OCI-M2 (cell line): Measurements from ENCODE around the gene INPP5J.
"Not testable (repeated sequence)": the region's sequence is repeated elsewhere in the genome, so short reads cannot be mapped to it uniquely, and the experiment has no call there.

Source experiments
- DNase-seq: peaks from one replicate; lab custom pipeline; 2025; ENCODE audit not compliant: unreplicated experiment; lab: John Stamatoyannopoulos, UW

The INPP5J gene, protein sequence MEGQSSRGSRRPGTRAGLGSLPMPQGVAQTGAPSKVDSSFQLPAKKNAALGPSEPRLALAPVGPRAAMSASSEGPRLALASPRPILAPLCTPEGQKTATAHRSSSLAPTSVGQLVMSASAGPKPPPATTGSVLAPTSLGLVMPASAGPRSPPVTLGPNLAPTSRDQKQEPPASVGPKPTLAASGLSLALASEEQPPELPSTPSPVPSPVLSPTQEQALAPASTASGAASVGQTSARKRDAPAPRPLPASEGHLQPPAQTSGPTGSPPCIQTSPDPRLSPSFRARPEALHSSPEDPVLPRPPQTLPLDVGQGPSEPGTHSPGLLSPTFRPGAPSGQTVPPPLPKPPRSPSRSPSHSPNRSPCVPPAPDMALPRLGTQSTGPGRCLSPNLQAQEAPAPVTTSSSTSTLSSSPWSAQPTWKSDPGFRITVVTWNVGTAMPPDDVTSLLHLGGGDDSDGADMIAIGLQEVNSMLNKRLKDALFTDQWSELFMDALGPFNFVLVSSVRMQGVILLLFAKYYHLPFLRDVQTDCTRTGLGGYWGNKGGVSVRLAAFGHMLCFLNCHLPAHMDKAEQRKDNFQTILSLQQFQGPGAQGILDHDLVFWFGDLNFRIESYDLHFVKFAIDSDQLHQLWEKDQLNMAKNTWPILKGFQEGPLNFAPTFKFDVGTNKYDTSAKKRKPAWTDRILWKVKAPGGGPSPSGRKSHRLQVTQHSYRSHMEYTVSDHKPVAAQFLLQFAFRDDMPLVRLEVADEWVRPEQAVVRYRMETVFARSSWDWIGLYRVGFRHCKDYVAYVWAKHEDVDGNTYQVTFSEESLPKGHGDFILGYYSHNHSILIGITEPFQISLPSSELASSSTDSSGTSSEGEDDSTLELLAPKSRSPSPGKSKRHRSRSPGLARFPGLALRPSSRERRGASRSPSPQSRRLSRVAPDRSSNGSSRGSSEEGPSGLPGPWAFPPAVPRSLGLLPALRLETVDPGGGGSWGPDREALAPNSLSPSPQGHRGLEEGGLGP

DNA sequence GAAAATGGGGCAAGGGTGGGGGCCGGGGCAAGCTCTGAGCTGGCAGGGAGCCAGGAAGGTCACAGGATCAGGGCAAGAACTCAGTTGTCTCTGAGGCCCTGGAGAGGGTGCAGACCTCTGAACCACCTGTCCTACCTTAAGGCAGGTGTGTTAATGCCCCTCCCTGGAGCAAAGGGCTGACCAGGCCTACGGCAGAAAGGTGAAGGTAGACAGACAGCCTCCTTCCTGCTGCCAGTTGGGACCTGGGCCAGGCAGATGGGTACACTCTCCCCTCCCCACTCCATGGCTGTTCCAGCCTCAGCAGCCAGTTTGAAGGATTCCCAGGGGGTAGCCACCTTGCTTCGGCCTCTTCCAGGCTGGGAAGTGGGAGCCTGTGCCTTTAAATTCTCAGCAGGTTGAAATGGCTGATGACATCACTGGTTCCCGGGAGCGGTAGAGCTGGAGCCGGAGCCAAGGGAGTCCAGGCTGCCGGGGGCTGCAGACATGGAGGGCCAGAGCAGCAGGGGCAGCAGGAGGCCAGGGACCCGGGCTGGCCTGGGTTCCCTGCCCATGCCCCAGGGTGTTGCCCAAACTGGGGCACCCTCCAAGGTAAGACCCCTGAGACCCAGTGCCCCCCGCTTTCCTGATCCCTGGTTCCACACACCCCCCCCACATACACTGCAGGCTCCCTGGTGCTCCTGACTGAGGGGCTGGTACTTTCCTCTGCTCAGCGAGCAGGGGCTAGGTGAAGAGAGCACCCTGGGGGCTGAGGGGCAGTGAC is at the start of gene INPP5J:
Gene INPP5J, plus strand, starts transcription at position 435 of the 760 bp plus-strand sequence. Its CDS starts 49 bp downstream, at position 484.
- DNase-seq, result no peak

DNA sequence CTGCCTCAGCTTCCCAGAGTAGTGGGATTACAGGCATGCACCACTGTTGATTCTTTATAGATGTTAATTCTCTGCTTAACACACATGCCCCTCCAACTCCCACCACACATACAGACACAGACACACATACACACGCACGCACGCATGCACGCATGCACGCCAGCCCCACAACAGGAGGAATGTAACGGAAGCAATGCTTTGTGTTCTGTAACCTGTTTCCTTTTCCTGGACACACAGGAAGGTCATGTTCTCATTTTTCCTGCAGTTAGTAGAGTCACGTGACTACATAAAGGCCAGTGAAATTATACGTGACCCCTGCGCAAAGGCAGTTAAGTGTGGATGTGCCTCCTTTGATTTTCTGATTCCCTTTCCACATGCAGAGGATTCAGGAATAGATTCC is 49.6 kb upstream of the INPP5J start:
- not testable (repeated sequence) for DNase-seq

DNA sequence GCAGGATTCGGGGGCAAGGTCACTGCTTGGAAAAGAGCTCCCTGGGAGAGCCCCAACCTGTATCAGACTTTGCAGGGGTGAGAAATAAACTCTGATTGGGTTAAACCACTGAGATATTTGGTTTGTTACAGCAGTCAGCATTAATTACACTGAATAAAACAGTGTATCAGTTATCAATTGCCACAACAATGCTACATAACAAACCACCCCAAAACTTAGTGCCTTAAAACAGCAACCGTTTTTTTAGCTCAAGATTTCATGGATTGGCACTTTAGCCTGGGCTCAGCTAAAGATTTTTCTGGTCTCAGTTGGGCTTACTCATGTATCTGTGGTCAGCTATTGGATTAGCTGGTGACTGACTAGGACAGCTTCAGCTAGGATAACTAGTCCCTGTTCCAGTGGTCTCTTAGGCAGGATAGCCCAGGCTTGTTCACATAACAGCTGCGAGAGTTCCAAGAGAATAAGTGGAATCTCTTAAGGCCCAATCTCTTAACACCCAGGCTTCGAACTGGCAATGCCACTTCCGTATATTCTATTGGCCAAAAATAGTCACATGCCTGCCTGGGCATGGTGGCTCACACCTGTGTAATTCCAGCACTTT is 49.1 kb upstream of the INPP5J start:
- not testable (repeated sequence) for DNase-seq

DNA sequence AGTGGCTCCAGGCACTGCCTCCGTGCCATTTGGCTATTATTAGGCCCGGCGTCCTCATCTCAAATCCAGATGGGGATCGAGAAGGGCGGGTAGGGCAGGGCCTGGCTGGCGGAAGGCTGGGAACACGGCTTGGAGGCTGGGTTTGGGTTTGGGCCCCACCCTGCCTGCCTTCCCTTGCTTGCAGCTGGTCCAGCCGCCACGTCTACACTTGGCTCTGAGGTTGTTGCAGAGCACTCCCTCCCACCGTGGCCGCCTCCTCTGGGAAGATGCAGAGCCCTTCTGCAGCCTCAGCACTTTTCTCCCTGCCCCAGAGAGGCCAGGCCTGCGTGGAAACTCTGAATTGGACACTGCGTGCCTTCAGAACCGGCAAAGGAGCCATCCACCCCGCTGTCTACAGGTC is 46.8 kb upstream of the INPP5J start:
- no peak for DNase-seq

DNA sequence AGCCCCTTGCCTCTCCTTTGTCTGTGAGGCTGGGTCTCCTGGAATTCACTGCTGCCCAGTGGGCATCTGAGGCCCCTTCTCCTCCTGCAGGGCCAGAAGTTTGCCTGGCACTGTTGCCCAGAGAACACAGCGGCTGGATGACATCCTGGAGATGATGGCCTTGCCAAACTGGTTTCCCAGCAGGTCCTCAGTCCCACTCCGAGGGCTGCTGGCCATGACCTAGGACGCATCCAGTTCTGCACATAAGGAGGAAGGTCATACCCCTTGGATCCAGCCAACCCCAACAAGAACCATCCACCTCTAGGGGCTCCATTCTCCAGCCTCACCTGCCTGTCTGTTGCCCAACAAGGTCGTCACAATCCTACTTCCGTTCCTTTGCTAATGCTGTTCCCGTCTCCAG is 45.1 kb upstream of the INPP5J start:
- no peak for DNase-seq

DNA sequence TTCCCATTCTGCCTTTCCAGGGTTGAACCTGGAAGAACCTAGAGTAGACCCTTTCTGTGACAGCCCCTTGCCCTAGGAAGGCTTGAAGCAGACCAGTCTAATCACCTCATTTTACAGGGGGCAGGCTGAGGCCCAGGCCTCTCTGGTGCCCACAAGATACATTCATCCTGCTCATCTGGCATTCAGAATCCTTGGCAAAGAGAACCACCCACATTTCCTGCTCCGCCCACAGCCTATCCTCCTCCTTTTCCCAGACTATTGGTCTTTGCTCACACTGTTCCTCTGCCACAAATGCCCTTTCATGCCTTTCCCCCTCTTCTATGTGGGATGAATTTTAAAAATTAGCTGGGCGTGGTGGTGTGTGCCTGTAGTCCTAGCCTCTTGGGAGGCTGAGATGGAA is 44.4 kb upstream of the INPP5J start:
- DNase-seq, result not testable (repeated sequence)

DNA sequence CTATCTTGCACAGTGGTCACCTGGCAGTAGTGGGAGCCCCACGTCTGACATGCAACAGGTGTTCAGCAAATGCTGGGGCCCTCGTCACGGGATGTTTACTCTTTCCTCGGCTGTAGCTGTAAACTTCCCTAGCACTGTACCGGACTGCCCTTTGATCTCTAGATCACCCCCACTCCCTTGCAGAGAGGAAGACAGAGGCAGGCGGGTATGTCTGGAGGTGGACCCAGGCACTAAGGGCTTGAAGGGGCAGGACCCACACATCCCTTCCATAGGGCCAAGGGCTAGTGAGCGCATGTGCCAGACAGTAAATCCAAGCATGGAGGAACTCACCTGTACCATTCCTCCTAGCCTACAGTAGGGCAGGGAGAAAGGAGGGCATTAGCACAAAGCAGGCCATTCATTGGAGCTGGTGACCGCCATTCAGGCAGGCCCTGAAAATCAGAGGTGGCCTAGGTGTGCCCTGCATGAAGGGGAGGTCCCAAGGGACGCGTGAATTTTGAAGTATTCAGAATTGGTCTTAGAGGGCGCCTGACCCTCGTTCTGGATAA is 43.6 kb upstream of the INPP5J start:
- no peak for DNase-seq

DNA sequence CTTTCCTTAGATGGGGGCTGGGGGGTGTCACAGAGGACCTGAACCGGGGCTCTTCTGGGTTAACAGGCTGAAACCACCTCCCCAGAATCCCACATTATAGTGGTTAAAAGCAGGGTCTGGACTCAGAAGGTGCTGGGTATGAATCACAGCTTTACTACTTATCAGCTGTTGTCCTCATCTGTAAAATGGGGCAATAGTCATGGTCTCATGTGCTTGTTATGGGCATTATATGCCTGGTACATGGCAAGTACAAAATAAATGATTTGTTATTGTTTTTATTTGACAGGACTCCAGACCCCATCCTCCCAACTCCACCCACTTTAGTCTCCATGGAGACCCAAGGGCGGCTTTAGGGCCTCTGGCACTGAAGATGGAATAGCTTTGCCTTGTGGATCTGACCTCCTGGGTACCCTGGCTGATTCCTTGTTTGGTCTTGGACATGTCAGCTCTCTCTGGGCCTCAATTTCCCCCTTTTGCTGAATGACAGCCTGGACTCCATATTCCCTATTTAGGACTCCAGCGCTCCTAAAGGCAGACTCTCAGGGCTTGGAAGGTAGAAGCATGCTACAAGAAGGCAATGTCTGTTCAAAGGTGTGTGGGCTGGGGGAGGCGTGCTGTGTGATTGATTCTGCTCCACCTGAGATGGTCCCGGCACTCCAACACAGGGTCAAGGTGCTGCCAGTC is 42.5 kb upstream of the INPP5J start:
- no peak for DNase-seq

DNA sequence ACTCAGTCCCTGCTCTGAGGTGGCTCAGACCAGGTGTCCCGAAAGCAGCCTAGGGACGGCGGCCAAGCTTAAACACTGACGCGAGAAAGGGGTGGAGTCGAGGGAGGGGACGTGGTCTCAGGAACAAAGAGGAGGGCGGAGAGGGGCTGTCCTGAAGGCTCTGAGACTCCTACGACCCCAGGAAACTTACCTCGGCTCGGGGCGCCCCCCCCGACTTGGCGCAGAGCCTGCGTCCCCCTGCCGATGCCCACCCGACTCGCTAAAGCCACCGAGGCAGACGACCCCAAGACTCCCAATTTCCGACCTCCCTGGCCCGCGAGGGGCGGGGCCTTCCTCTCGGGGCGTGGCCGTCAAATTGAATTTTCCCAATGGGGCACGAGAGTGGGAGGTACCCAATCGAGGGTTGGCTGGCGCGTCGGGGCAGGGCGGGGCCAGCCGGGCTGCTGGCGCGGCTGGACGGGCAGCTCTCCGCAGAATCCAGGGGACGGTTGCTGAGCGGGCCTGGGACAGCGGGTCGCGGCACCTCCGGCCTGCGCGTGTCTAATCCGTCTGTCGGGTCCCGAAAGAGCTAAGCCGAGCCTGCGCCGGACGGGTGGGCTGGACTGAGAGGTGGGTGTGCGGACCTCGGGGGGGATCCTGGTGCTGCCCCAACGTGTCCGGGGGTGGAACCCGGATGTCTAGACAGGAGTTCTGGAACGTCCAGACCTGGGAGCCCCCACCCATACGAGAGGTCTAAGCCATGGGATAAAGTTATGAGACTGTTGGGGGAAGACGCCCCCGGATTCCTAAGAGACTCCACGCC is 41.7 kb upstream of the INPP5J start, which contains the start of gene SMTN:
Gene SMTN, plus strand, starts transcription at position 471 of the 802 bp plus-strand sequence. CDS start 1,941 bp downstream, outside the sequence.
- peak; percentile 45 for DNase-seq

DNA sequence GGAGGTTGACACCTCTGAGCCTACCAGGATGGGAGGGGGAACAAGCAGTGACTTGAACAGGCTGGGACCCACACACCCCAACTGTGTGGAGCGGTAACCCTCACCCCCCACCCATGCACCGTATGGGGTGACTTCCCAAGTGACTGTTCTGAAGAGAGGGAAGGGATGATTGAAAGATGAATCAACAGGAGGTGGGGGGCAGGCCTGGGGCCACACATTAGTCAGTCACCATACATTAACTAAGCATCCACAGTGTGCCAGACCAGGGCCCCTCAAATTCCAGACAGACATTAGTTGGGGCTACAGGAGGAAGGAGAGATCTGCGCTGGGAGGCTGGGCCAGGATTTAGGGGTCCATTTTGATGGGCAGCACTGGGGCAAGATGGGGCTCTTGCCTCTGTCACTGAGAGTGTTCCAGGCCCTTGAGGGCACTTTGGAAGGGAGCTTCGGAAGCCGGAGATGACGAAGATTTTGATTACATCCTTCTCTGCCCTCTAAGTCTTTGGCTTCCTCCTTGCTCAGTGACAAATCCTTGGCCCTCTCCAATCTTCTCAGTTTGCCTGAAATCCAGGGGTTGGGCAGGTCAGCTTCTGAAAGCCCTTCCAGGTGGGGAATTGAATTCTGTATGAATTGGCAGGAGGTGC is 40.7 kb upstream of the INPP5J start:
- DNase-seq, result no peak

DNA sequence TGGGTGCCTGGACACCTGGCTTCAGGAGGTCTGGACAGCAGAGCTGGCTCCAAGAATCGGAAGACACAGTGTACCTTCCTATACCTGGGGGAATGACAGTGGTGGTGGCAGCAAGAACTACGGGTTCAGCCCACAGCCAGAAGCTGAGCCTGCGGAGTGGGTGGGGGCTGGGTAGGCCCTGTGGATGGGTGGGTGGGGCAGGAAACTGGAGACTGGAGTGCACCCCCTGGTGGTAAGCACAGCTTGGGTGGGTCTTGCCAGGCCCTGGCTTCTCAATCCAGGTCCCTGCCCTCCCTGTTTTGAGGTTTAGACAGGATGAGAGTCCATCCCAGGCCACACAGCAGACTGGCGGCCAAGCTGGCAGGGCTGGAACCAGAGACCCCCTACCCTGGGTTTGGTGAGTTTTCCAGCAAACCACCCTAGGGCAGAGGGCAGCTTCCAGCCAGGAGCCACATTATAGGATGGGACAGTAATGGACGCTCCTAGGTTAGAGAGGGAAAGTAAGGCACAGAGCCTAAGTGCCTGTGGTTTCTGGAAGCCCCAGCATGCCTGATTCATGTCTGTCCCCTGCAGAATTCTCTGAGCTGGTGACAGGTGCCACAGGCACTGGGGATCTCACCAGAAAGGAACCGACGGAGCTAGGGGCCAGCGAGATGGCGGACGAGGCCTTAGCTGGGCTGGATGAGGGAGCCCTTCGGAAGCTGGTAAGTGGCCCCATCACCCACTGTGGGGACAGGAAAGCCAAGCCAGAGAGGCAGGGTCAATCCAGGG is 40.0 kb upstream of the INPP5J start:
- DNase-seq, result no peak

DNA sequence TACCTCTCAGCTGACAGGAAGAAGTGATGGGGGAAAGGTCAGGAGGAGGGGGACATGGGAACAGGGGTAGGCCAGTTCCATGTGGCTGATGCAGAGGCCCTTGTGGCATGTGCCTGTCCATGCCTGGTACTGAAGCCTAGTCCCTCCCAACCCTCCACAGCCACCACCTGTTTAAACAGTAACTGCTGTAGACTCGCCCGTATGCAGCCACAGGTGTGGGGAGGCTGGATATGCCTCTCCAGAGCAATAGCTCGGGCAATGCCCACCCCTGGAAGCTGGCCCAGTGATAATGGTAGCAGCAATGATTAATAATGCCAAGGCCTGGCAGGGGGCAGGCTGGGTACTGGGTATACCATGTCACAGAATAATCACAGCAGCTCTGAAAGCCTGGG is 39.4 kb upstream of the INPP5J start:
- no peak for DNase-seq

DNA sequence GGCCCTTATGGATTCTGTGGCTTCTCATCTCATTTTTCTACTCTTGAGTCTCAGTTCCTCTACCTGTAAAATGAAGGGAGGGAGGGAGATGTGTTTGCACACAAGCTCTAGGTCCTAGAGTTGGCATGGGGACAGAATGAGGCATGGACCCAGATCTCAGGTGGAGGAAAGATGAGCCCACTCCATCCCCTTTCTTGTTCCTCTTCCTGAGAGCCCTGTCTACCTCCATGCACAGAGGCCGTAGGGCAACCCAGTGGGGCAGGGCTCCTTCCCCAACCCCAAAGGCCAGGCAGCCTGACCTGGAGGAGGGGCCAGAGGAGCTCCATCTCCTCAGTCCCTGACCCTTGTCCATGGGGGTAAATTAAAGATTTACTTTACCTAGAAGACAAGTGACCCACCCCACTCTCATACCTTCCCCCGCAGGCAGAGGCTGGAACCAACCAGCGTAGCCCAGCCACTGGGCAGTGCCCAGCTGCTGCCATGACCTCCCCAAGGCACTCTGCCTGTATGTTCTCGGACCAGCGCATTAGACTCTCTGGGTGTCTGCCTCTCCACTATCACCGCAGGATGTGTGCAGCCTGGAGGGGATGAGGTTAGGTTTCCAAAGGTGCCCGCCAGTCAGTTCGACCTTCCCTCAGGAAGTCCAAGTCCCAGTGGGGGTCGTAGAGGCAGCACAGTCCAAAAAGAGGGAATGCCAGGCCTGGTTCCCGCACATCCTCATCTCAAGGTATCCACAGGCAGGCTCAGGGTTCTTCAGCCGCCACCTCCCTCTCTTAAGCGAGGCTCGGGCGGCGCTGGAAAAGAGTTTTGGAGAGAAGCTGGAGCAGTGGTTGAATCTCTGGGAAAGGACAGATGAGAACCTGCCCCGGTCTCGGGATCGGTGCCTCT is 38.6 kb upstream of the INPP5J start:
- DNase-seq, result no peak

DNA sequence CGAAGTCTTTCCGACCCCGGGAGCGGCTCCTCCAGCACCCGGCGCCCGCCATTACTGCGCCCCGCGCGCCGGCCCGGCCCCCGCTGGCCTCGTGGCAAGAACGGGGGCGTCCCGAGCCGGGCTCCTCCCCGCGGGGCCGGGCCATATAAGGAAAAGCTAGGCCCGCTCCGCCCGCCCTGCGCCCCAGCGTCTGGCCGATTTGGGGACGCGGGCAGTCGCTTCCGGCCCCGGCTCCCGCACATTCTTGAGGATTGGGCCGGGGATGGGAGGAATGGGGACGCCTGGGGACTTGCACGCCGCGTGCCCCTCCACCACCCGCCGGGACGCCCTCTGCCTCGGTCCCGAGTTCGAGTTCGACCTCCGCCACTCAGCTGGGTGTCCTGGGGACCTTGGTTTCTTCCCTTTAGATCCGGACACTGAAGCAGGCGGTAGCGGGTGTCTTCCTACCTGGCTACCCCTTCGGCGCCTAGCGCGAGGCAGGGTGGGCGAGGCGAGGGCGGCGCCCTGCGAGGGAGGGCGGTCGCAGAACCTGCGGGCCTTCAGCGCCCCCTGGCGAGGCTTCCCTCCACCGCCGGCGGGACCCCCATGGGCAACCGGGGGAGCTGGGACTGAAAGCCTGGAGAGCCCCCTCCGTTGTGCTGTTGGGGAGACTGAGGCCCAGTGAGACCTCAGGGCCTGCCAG is 37.8 kb upstream of the INPP5J start:
- DNase-seq, result no peak

DNA sequence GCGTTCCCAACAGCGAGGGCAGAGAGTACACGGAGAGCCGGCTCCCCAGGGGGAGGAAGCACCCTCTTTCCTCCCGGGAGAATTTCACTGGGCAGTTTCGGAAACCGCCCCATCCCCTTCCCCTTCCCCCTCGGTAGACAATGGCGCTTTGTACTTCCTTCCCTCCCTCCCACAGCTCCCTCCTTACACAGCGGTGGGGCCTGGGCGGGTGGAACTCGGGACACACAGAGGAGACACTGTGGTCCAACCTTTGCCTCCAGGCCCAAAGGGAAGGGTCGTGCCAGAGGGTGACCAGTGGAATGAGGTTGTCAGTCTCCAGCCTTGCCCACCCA is 37.3 kb upstream of the INPP5J start:
- no peak for DNase-seq

DNA sequence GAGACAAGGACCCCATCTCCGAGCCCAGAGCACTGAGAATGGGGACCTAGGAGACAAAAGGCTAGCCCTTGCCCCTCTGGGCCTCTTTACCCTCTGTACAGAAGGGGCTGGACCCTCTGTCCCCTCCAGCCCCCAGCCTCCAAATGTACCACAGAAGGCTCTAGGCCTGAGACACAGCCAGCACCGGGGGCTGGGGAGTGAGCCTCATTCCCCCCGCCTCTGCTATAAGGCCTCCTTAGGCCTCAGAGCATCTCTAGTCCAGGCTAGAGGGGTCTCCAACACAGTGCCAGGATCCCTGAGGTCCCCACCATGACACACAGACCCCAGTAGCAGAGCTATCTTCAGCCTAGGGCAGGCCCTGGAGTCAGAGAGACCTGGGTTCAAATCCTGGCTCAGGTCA is 36.8 kb upstream of the INPP5J start:
- no peak for DNase-seq
